ENCODE measurements around the gene PPP3CB.

DNA sequence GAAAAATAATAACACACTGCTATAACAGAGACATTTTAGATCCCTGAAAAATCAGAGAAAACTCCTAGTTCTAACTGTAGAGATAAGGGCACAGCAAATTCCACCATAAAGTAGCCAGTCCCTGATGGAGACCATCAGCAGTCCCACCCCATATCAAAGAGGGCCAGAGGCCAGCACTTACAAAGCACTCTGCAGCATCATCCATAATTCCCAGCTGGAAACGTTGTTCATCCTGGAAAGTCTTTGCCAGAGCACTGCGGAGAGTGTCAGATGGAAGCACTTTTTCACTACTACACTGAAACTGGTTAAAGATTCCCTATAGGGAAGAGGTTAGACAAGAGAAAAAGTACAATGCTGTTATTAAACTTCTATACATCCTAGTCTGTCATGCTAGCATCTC is 49.5 kb upstream of the PPP3CB start:
- TF ChIP-seq, protein P1, sequence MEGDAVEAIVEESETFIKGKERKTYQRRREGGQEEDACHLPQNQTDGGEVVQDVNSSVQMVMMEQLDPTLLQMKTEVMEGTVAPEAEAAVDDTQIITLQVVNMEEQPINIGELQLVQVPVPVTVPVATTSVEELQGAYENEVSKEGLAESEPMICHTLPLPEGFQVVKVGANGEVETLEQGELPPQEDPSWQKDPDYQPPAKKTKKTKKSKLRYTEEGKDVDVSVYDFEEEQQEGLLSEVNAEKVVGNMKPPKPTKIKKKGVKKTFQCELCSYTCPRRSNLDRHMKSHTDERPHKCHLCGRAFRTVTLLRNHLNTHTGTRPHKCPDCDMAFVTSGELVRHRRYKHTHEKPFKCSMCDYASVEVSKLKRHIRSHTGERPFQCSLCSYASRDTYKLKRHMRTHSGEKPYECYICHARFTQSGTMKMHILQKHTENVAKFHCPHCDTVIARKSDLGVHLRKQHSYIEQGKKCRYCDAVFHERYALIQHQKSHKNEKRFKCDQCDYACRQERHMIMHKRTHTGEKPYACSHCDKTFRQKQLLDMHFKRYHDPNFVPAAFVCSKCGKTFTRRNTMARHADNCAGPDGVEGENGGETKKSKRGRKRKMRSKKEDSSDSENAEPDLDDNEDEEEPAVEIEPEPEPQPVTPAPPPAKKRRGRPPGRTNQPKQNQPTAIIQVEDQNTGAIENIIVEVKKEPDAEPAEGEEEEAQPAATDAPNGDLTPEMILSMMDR (IDR thresholded peaks at IDR 0.05), result no peak
- TF ChIP-seq EZH2 (IDR thresholded peaks at IDR 0.05) (no peak), EZH2phosphoT487 (IDR thresholded peaks at IDR 0.05) (no peak)

All from neural progenitor cell (in vitro differentiated cells).